Upper lobe of left lung (tissue), 4 donors: Measurements from ENCODE around the gene OCIAD1.

ENCODE experiments used
- POLR2AphosphoS5 ChIP-seq, 2 donors: sonication (generic); formaldehyde crosslinking; IDR thresholded peaks; one replicate each; pipeline ENCODE4 v1.5.1; 2017; ENCODE audit warnings: antibody characterized with exemption in 2 of 2
- TF ChIP-seq, protein P1 (sequence below), 6 experiments: fragments of 450-650 bp in 4 of 6; fragments of 200-600 bp in 2 of 6; sonication (generic) in 2 of 6; IDR thresholded peaks; one replicate each; pipeline ENCODE4 v1.5.1; 2016 to 2019; ENCODE audit warnings: antibody characterized with exemption in 6 of 6

DNA sequence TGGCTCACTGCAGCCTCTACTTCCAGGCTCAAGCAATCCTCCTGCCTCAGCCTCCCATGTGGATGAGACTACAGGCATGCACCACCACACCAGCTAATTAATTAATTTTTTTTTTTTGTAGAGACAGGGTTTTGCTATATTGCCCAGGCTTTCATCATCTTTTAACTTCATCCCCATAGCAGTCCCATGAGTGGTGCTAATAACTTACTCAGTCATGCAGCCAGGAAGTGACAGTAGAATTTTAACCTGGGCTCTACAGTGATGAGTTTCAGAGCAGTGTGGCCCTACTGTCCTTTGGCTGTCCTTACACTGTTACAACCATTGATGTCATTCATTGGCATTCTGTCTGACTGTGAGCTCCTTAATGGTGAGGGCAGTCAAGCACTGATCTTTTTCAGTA lies 79.6 kb downstream of the OCIAD1 start:
- TF ChIP-seq, protein P1, sequence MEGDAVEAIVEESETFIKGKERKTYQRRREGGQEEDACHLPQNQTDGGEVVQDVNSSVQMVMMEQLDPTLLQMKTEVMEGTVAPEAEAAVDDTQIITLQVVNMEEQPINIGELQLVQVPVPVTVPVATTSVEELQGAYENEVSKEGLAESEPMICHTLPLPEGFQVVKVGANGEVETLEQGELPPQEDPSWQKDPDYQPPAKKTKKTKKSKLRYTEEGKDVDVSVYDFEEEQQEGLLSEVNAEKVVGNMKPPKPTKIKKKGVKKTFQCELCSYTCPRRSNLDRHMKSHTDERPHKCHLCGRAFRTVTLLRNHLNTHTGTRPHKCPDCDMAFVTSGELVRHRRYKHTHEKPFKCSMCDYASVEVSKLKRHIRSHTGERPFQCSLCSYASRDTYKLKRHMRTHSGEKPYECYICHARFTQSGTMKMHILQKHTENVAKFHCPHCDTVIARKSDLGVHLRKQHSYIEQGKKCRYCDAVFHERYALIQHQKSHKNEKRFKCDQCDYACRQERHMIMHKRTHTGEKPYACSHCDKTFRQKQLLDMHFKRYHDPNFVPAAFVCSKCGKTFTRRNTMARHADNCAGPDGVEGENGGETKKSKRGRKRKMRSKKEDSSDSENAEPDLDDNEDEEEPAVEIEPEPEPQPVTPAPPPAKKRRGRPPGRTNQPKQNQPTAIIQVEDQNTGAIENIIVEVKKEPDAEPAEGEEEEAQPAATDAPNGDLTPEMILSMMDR (IDR thresholded peaks at IDR 0.05) = no peak
- TF ChIP-seq POLR2AphosphoS5 (IDR thresholded peaks at IDR 0.05) = no peak
